HEK293T (cell line): ENCODE data around the gene DCHS2.

Experiments
- BHLHE40 ChIP-seq: fragments of 450-650 bp; IDR thresholded peaks from 2 replicates; pipeline ENCODE4 v1.6.1; 2016; ENCODE audit warnings: mild to moderate bottlenecking, moderate library complexity, borderline replicate concordance
- HDGF ChIP-seq: fragments of 450-650 bp; IDR thresholded peaks from 2 replicates; pipeline ENCODE4 v1.6.1; 2017; ENCODE audit warnings: antibody characterized with exemption, borderline replicate concordance
- NFRKB ChIP-seq: fragments of 450-650 bp; IDR thresholded peaks from 2 replicates; pipeline ENCODE4 v1.6.1; 2016; ENCODE audit warnings: mild to moderate bottlenecking, moderate library complexity
- SP1 ChIP-seq: fragments of 450-650 bp; IDR thresholded peaks from 2 replicates; pipeline ENCODE4 v1.6.1; 2017
- SUZ12 ChIP-seq: fragments of 450-650 bp; IDR thresholded peaks from 2 replicates; pipeline ENCODE4 v1.6.1; 2016; ENCODE audit warnings: mild to moderate bottlenecking

DNA sequence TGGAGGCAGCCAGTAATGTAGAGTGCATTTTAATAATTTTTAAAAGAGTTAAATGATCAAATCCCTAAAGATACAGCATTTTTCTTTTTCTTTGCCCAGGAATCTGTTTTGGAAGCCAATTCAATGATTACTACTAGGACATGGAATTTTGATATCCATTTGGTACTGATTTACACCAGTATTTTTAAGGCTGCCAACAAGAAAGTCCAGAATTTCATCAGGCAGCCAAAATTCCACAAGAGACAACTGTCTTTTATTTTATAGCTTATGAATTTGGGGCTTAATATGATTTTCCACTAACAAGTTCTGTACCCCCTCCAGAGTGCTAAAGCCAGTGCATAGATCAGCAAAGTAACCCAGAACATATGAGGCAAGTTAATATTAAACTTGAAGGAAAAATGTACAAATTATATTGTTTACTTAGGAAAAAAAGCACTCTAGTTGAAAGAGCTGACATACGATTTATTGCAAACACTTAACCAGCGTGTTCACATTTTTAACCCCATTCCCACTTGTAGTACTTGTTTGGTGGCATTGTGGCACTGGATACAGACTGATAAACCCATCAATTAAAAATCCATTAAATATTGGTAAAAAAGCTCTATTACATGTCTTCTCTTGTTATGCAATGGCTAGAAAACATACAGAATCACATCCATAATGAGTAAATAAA lies 259.7 kb downstream of the DCHS2 start:
- TF ChIP-seq SUZ12 (no peak), HDGF (no peak), BHLHE40 (no peak), SP1 (no peak), NFRKB (no peak)
